Thyroid gland (tissue), 4 donors: Measurements from ENCODE around the gene TFF3. TPM values are rescaled to one million over a fixed set of nuclear protein-coding genes. Genes with fewer than 3 reads are reported as not detected.
A peak's percentile ranks its signal among the peaks of the same experiment; 100 is the strongest.

ENCODE experiments used
- DNase-seq, 2 donors: peaks; one replicate each; pipeline ENCODE4 v3.0.0-alpha.2; 2019
- H3K27ac ChIP-seq, 3 donors: fragments of 200-600 bp; sonication (generic); 1 replicate in 2 of 3; 2 replicates in 1 of 3; pipeline ENCODE4 v1.5.1; 2016 to 2019; ENCODE audit warnings: mild to moderate bottlenecking in 1 of 3, moderate library complexity in 1 of 3
- H3K27me3 ChIP-seq: fragments of 200-600 bp; sonication (generic); one replicate; pipeline ENCODE4 v1.5.1; 2019
- H3K36me3 ChIP-seq, 2 donors: fragments of 200-600 bp; sonication (generic); one replicate each; pipeline ENCODE4 v1.5.1; 2016 to 2019
- H3K4me1 ChIP-seq, 2 donors: fragments of 200-600 bp; sonication (generic); one replicate each; pipeline ENCODE4 v1.5.1; 2017 to 2019
- H3K4me3 ChIP-seq, 3 donors: fragments of 200-600 bp; sonication (generic); replicated peaks in 1 of 3; 1 replicate in 2 of 3; 2 replicates in 1 of 3; pipeline ENCODE4 v1.5.1; 2016; ENCODE audit warnings: mild to moderate bottlenecking in 1 of 3
- H3K9me3 ChIP-seq: fragments of 200-600 bp; sonication (generic); one replicate; pipeline ENCODE4 v1.5.1; 2017
- POLR2A ChIP-seq, 2 donors: fragments of 450-650 bp; IDR thresholded peaks; one replicate each; pipeline ENCODE4 v1.6.1; 2017; ENCODE audit warnings: antibody characterized with exemption in 2 of 2, mild to moderate bottlenecking in 2 of 2, moderate library complexity in 1 of 2
- WGBS, 2 donors: methylation state at CpG; one replicate each; pipeline ENCODE4 v1.1.5; 2017; 5-methylcytosine and 5-hydroxymethylcytosine counted together
- intact Hi-C: fragments of 100-400 bp; cut with DNase I; formaldehyde crosslinking; loops from one replicate; pipeline ENCODE4 v1.15.1; 2023
- total RNA-seq, 4 donors: library from RNA; depleted of rRNA; stranded (reverse); fragments of >200 nt; gene quantifications; one replicate each; pipeline ENCODE4 v1.2.3, GENCODE V29; 2016
- TF ChIP-seq, protein P1 (sequence below), 6 experiments: fragments of 200-600 bp in 3 of 6; fragments of 450-650 bp in 3 of 6; sonication (generic) in 3 of 6; IDR thresholded peaks; one replicate each; pipeline ENCODE4 v1.5.1; 2016 to 2019; ENCODE audit warnings: antibody characterized with exemption in 6 of 6, mild to moderate bottlenecking in 2 of 6, inconsistent platforms in 1 of 6, moderate library complexity in 1 of 6

The TFF3 gene
- total RNA-seq, 4 donors from 2014 or later = 246 to 4,817 (median 914) TPM

- Histone ChIP-seq H3K36me3 (no peaks in the 10 kb centered on the region), H3K27ac (no peak overlapping the region), H3K9me3 (no peaks in the 10 kb centered on the region), H3K27me3 (no peaks in the 10 kb centered on the region), H3K4me3 (no peak overlapping the region), H3K4me1 (peaks cover 16 to 17% of the 10 kb centered on the region in 2 donors)
- intact Hi-C loops = no loop called here
- 94 to 97% methylated on average over 6 of the region's 6 CpGs for WGBS, 2 donors
- no peak for DNase-seq
- TF ChIP-seq, protein P1, sequence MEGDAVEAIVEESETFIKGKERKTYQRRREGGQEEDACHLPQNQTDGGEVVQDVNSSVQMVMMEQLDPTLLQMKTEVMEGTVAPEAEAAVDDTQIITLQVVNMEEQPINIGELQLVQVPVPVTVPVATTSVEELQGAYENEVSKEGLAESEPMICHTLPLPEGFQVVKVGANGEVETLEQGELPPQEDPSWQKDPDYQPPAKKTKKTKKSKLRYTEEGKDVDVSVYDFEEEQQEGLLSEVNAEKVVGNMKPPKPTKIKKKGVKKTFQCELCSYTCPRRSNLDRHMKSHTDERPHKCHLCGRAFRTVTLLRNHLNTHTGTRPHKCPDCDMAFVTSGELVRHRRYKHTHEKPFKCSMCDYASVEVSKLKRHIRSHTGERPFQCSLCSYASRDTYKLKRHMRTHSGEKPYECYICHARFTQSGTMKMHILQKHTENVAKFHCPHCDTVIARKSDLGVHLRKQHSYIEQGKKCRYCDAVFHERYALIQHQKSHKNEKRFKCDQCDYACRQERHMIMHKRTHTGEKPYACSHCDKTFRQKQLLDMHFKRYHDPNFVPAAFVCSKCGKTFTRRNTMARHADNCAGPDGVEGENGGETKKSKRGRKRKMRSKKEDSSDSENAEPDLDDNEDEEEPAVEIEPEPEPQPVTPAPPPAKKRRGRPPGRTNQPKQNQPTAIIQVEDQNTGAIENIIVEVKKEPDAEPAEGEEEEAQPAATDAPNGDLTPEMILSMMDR (IDR thresholded peaks at IDR 0.05) = no peak
- TF ChIP-seq POLR2A (IDR thresholded peaks at IDR 0.05) = no peak
Observed at GRCh38 chr21:42343556-42343955, 28.3 kb upstream of the TFF3 start.

GRCh38 chr21:42343101-42343500, 27.9 kb upstream of the TFF3 start:
- intact Hi-C loops = no loop called here
- Histone ChIP-seq H3K36me3 (no peaks in the 10 kb centered on the region), H3K9me3 (no peaks in the 10 kb centered on the region), H3K27ac (no peak overlapping the region), H3K4me1 (peaks cover 20 to 21% of the 10 kb centered on the region in 2 donors), H3K27me3 (no peaks in the 10 kb centered on the region), H3K4me3 (no peak overlapping the region)
- DNase-seq = no peak
- no peak for TF ChIP-seq POLR2A (IDR thresholded peaks at IDR 0.05)
- TF ChIP-seq, protein P1 (IDR thresholded peaks at IDR 0.05) = no peak
- 84 to 88% methylated on average over 10 of the region's 10 CpGs for WGBS, 2 donors

DNA sequence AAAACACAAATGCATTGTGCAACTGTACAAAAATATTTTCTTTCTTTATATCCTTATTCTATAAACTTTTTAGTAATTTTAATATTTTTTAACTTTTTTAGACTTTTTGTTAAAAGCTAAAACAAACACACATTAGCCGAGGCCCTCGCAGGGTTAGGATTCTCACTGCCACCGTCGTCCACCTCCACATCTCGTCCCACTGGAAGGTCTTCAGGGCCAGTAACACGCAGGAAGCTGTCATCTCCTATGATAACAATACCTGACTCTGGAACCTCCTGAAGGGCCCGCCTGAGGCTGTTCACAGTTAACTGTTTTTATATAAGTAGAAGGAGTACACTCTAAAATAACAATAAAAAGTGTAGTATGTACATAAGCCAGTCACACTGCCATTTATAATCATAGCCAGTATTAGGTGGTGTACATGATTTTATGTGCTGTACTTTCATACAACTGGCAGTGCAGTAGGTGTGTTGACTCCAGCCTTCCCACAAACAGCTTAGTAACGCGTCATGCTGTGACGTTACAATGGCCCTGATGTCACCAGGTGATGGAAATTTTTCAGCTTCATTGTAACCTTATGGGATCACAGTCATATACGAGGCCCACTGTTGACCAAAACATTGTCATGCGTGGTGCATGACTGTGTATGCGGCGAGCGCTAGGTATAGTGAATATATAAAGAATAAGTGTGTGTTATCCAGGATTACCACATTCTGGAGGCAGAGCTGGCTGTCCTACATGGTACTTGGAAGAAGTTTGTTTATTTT, 26.8 kb upstream of the TFF3 start:
- Histone ChIP-seq H3K36me3 (no peaks in the 10 kb centered on the region), H3K4me3 (no peak overlapping the region), H3K4me1 (peaks cover 20 to 25% of the 10 kb centered on the region in 2 donors), H3K27ac (peak overlapping the region in 1 of 3 donors; percentile 30), H3K9me3 (no peaks in the 10 kb centered on the region), H3K27me3 (no peaks in the 10 kb centered on the region)
- no peak for DNase-seq
- WGBS, 2 donors = 83 to 84% methylated on average over 15 of the region's 15 CpGs
- intact Hi-C loops = no loop called here
- no peak for TF ChIP-seq POLR2A (IDR thresholded peaks at IDR 0.05)

- H3K27ac ChIP-seq = peak overlapping the region; percentile 11 to 87 (median 82)
- H3K4me1 ChIP-seq = peaks cover 28 to 37% of the 10 kb centered on the region in 2 donors
- 86 to 88% methylated on average over 21 to 23 of the region's 24 CpGs for WGBS, 2 donors
- H3K4me3 ChIP-seq = no peak overlapping the region
- no peaks in the 10 kb centered on the region for H3K36me3 ChIP-seq
- intact Hi-C loops = no loop called here
- TF ChIP-seq POLR2A (IDR thresholded peaks at IDR 0.05) = no peak
- TF ChIP-seq, protein P1 (IDR thresholded peaks at IDR 0.05) = no peak
- DNase-seq = no peak
- no peaks in the 10 kb centered on the region for H3K9me3 ChIP-seq
- H3K27me3 ChIP-seq = no peaks in the 10 kb centered on the region
Observed at GRCh38 chr21:42340187-42341050, 25.2 kb upstream of the TFF3 start.

DNA sequence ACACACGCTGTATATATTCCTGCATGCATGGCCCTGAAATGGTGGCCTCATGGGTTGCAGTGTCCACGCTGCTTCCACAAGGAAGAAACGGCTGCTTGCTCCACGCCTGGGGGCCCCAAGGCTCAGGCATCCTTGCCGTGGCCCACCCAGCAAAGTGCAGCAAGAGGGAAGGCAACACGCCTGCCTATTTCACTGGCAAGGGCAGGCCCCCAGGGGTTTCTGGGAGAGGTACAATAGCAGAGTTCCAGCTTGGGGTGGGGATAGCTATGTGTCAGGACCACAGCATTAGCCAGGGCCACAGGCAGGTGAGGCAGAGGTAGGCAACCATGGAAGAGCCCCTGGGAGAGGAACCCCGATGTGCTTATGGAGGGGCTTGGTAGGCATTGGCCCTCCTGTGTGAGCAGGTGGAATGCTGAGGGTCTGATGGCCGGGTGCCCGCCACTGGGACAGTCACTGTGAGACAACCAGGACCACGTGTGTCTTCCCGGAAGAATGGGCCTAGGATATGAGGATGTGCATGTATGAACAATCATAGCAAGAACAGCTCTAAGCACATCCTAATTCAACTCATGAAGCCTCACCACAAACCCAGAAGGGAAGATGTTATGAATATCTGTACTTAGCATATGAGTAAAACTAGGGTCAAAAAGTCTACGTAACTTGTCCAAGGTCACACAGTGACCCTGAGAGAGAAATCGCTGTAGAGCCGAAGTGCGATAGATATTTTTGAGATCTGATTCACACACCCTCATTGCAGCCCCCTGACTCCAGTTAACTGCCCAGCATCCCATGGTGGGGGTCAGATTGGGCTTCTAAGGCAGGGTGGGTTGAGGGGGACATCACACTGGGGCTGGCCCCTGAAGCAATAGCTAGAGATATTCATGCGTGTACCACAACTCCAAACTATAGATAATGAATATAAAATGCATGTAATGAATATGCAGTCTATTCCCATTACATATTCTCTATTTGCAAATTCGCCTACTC, 23.8 kb upstream of the TFF3 start:
- WGBS, 2 donors = 77% methylated on average over 12 to 15 of the region's 17 CpGs
- TF ChIP-seq, protein P1 (IDR thresholded peaks at IDR 0.05) = no peak
- no peak for TF ChIP-seq POLR2A (IDR thresholded peaks at IDR 0.05)
- peaks cover 28 to 37% of the 10 kb centered on the region in 2 donors for H3K4me1 ChIP-seq

More for the DNA sequence above, 23.8 kb upstream of the TFF3 start:
- Histone ChIP-seq H3K9me3 (no peaks in the 10 kb centered on the region), H3K36me3 (no peaks in the 10 kb centered on the region), H3K4me3 (no peak overlapping the region), H3K27me3 (no peaks in the 10 kb centered on the region), H3K27ac (peak overlapping the region; percentile 82 to 87 (median 83))
- DNase-seq = no peak
- intact Hi-C loops = no loop called here
